GM12878 (cell line): Measurements from ENCODE around the gene MILR1. TPM values are rescaled to one million over a fixed set of nuclear protein-coding genes. Genes with fewer than 3 reads are reported as not detected.

Source experiments
- ATAC-seq: fragments of 200-7000 bp; cut with Tn5 transposase; 3 replicates; pipeline ENCODE4 v1.9.1; 2020; ENCODE audit warnings: mild to moderate bottlenecking, moderate library complexity
- BruUV-seq: library from RNA; stranded (reverse); fragments of 400-500 nt; replicated peaks from 2 replicates; lab custom pipeline; 2021; lab: Mats Ljungman, UMichigan
- CTCF ChIA-PET: fragments of 300-600 bp; sonication (Branson Sonifier 250); formaldehyde crosslinking; extraction: SDS; loops from one replicate; lab custom pipeline; 2021; ENCODE audit warnings: inconsistent platforms; lab: Yijun Ruan, JAX
- POLR2A ChIA-PET: fragments of 350-600 bp; formaldehyde crosslinking; extraction: SDS; loops from one replicate; lab custom pipeline; 2021; ENCODE audit warnings: inconsistent platforms; lab: Charles Lee
- RAD21 ChIA-PET: fragments of 300-600 bp; sonication (Branson Sonifier 250); formaldehyde crosslinking; loops from one replicate; lab custom pipeline; 2023; ENCODE audit warnings: antibody characterized with exemption; ENCODE audit not compliant: unreplicated experiment; lab: Charles Lee
- SMC1A ChIA-PET: fragments of 300-600 bp; sonication (Branson Sonifier 250); formaldehyde crosslinking; loops from one replicate; lab custom pipeline; 2023; ENCODE audit not compliant: unreplicated experiment, uncharacterized antibody; lab: Charles Lee
- DNase-seq: peaks from one replicate; pipeline ENCODE4 v3.0.0-alpha.2; 2011; ENCODE audit warnings: low read depth, low spot score
- FAIRE-seq: peaks from 3 replicates; lab custom pipeline; 2011; peaks lifted over from hg19 to GRCh38; lab: Jason Lieb, UNC
- H2AFZ ChIP-seq: 2 replicates; pipeline ENCODE4 v1.6.0; 2011; ENCODE audit warnings: low read depth, low read length, control low read depth; ENCODE audit not compliant: control insufficient read depth
- H3K27ac ChIP-seq: 2 replicates; pipeline ENCODE4 v1.5.1; 2011; ENCODE audit warnings: control low read depth; ENCODE audit not compliant: control insufficient read depth, insufficient read depth
- H3K27me3 ChIP-seq, 2 experiments: replicated peaks in 1 of 2; 2 replicates each; pipeline versions ENCODE4 v1.6.0 to v1.6.1; 2011; ENCODE audit warnings: low read length in 1 of 2; ENCODE audit not compliant: control insufficient read depth in 2 of 2, insufficient read depth in 2 of 2
- H3K36me3 ChIP-seq, 2 experiments: 2 replicates each; pipeline ENCODE4 v1.5.1; 2011; ENCODE audit warnings: low read length in 1 of 2; ENCODE audit not compliant: control insufficient read depth in 2 of 2, insufficient read depth in 2 of 2
- H3K4me1 ChIP-seq: 2 replicates; pipeline ENCODE4 v1.6.1; 2011; ENCODE audit warnings: mild to moderate bottlenecking, low read length, moderate library complexity, mixed read lengths; ENCODE audit not compliant: control insufficient read depth, insufficient read depth
- H3K4me2 ChIP-seq: 2 replicates; pipeline ENCODE4 v1.6.0; 2011; ENCODE audit warnings: control low read depth; ENCODE audit not compliant: control insufficient read depth, insufficient read depth
- H3K4me3 ChIP-seq: fragments of 200-600 bp; sonication (generic); 2 replicates; pipeline ENCODE4 v1.5.1; 2016
- H3K79me2 ChIP-seq: 2 replicates; pipeline ENCODE4 v1.6.0; 2011; ENCODE audit warnings: low read length; ENCODE audit not compliant: control insufficient read depth, insufficient read depth
- H3K9ac ChIP-seq: 2 replicates; pipeline ENCODE4 v1.8.0; 2011; ENCODE audit warnings: low read length, control low read depth, mixed read lengths; ENCODE audit not compliant: control insufficient read depth, insufficient read depth
- H3K9me3 ChIP-seq: replicated peaks from 3 replicates; pipeline ENCODE4 v1.5.1; 2011; ENCODE audit warnings: mild to moderate bottlenecking, low read length; ENCODE audit not compliant: control insufficient read depth, insufficient read depth
- H4K20me1 ChIP-seq: 2 replicates; pipeline ENCODE4 v1.6.0; 2011; ENCODE audit not compliant: control insufficient read depth, insufficient read depth
- BACH1 ChIP-seq: fragments of 450-650 bp; IDR thresholded peaks from 2 replicates; pipeline ENCODE4 v1.6.1; 2017; ENCODE audit warnings: mild to moderate bottlenecking, borderline replicate concordance
- CBX3 ChIP-seq: fragments of 200-600 bp; sonication (generic); IDR thresholded peaks from 2 replicates; pipeline ENCODE4 v1.6.1; 2016; ENCODE audit warnings: low read depth, borderline replicate concordance
- CREM ChIP-seq: IDR thresholded peaks from 2 replicates; pipeline ENCODE4 v1.6.1; 2014; ENCODE audit warnings: antibody characterized with exemption, low read depth
- EGR1 ChIP-seq, 2 experiments: IDR thresholded peaks; 1 replicate in 1 of 2; 2 replicates in 1 of 2; pipeline ENCODE4 v1.6.1; 2011 to 2012; ENCODE audit warnings: low read depth in 2 of 2, low read length in 2 of 2, borderline replicate concordance in 1 of 2, mild to moderate bottlenecking in 1 of 2, moderate library complexity in 1 of 2
- IKZF2 ChIP-seq, 2 experiments: fragments of 450-650 bp; IDR thresholded peaks; 2 replicates each; pipeline ENCODE4 v1.6.1; 2017; ENCODE audit warnings: mild to moderate bottlenecking in 2 of 2, moderate library complexity in 2 of 2
- MTA3 ChIP-seq: IDR thresholded peaks from 2 replicates; pipeline ENCODE4 v1.6.1; 2012; ENCODE audit warnings: low read length, inconsistent platforms, borderline replicate concordance
- NBN ChIP-seq: fragments of 450-650 bp; IDR thresholded peaks from 2 replicates; pipeline ENCODE4 v1.6.1; 2016
- NR2C1 ChIP-seq: fragments of 450-650 bp; IDR thresholded peaks from 2 replicates; pipeline ENCODE4 v1.6.1; 2017; ENCODE audit warnings: antibody characterized with exemption, mild to moderate bottlenecking, moderate library complexity
- NR2C2 ChIP-seq: IDR thresholded peaks from 2 replicates; pipeline ENCODE4 v1.6.1; 2011; ENCODE audit warnings: borderline replicate concordance, low read depth; ENCODE audit not compliant: control insufficient read depth, insufficient read length
- PML ChIP-seq: IDR thresholded peaks from 2 replicates; pipeline ENCODE4 v1.6.1; 2012; ENCODE audit warnings: low read length, inconsistent platforms
- POLR2A ChIP-seq: IDR thresholded peaks from 2 replicates; pipeline ENCODE4 v1.6.1; 2011; ENCODE audit warnings: low read depth, mild to moderate bottlenecking, low read length
- POLR2AphosphoS2 ChIP-seq: IDR thresholded peaks from 2 replicates; pipeline ENCODE4 v1.6.1; 2011; ENCODE audit warnings: low read depth, mild to moderate bottlenecking, low read length, improper control_type of control experiment, moderate library complexity
- POU2F2 ChIP-seq: IDR thresholded peaks from 3 replicates; pipeline ENCODE4 v1.6.1; 2011; ENCODE audit warnings: low read depth, mild to moderate bottlenecking, low read length, borderline replicate concordance
- SP1 ChIP-seq: IDR thresholded peaks from one replicate; pipeline ENCODE4 v1.6.1; 2011; ENCODE audit warnings: low read depth, low read length
- SUZ12 ChIP-seq: fragments of 200-600 bp; sonication (generic); IDR thresholded peaks from one replicate; pipeline ENCODE4 v1.6.1; 2018; ENCODE audit warnings: antibody characterized with exemption, mild to moderate bottlenecking; ENCODE audit not compliant: unreplicated experiment
- TCF7 ChIP-seq: IDR thresholded peaks from 2 replicates; pipeline ENCODE4 v1.6.1; 2014; ENCODE audit warnings: antibody characterized with exemption, borderline replicate concordance
- ZNF217 ChIP-seq: fragments of 450-650 bp; IDR thresholded peaks from 2 replicates; pipeline ENCODE4 v1.6.1; 2017; ENCODE audit warnings: antibody characterized with exemption, mild to moderate bottlenecking
- ZNF384 ChIP-seq: IDR thresholded peaks from 2 replicates; pipeline ENCODE4 v1.6.1; 2012; ENCODE audit warnings: low read depth, mild to moderate bottlenecking, low read length, improper control_type of control experiment, borderline replicate concordance
- WGBS: methylation state at CpG from one replicate; pipeline ENCODE4 v1.1.6; 2016; ENCODE audit warnings: low lambda C conversion rate; ENCODE audit not compliant: insufficient replicate concordance, insufficient coverage; ENCODE audit errors: missing lambda C conversion rate; 5-methylcytosine and 5-hydroxymethylcytosine counted together
- in situ Hi-C: fragments of 300-500 bp; cut with MboI; formaldehyde crosslinking; loops from 9 replicates; pipeline ENCODE4 v1.14.3; 2018; ENCODE audit warnings: mixed read lengths
- intact Hi-C: fragments of 100-400 bp; cut with micrococcal nuclease; formaldehyde crosslinking; loops from one replicate; pipeline ENCODE4 v1.14.2; 2022; ENCODE audit not compliant: unreplicated experiment
- polyA plus RNA-seq, 11 experiments: library from polyadenylated mRNA; depleted of rRNA in 4 of 11; unstranded in 6 of 11; stranded (reverse) in 5 of 11; fragments of >200 nt; fragmentation: Nextera tagmentation in 4 of 11; fragmentation: Illumina TruSeq in 1 of 11; extraction: Ambion mirVana in 4 of 11; extraction: Trizol in 1 of 11; gene quantifications; 1 replicate in 1 of 11; 2 replicates in 10 of 11; pipeline versions ENCODE4 v1.2.1 to v1.2.3, GENCODE V29; 2011 to 2016; ENCODE audit warnings: inconsistent platforms in 2 of 11, missing spikeins in 2 of 11, low read depth in 1 of 11
- total RNA-seq, 4 experiments: library from RNA; depleted of rRNA in 3 of 4; stranded (reverse); fragments of >200 nt in 3 of 4; fragmentation: Illumina TruSeq in 1 of 4; extraction: Trizol in 1 of 4; gene quantifications; 2 replicates each; pipeline versions ENCODE4 v1.2.1 to v1.2.3, GENCODE V29; 2013 to 2021
- TF ChIP-seq, protein P1 (sequence below): fragments of 150-350 bp; IDR thresholded peaks from 2 replicates; pipeline ENCODE4 v1.6.1; 2016; ENCODE audit warnings: low read depth, low read length

The MILR1 gene
- total and polyA plus RNA-seq, 10 of the 15 experiments (the other 5 are each of a cell fraction or from before 2014, with no cell fraction given) = 2.0 to 47.2 (median 17.2) TPM

DNA sequence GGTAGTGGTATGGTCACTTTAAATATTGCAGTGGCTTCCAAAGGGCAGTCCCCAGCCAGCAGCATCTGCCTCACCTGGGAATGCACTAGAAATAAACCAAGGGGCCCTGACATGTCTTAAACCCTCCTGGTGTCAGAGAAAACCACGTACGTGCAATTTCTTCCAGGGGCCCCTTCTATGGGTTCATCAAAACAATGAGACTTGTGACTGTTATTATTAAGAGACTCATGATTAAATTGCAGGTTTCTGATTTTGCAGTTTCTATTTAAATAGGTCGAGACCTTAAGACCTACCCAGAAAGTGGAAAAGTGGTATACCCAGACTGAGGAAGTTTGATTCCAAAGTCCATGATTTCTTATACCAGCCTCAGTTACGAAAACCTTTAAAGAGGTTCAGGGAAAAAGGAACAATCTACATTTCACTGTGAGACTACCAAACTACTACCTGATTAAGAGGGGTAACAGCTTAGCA is 48.7 kb downstream of the MILR1 start (continued):
- TF ChIP-seq IKZF2 (IDR thresholded peaks at IDR 0.05) = no peak
- no peak for TF ChIP-seq NR2C2
- peak; percentile 22 for TF ChIP-seq MTA3
- no peak for TF ChIP-seq SP1

DNA sequence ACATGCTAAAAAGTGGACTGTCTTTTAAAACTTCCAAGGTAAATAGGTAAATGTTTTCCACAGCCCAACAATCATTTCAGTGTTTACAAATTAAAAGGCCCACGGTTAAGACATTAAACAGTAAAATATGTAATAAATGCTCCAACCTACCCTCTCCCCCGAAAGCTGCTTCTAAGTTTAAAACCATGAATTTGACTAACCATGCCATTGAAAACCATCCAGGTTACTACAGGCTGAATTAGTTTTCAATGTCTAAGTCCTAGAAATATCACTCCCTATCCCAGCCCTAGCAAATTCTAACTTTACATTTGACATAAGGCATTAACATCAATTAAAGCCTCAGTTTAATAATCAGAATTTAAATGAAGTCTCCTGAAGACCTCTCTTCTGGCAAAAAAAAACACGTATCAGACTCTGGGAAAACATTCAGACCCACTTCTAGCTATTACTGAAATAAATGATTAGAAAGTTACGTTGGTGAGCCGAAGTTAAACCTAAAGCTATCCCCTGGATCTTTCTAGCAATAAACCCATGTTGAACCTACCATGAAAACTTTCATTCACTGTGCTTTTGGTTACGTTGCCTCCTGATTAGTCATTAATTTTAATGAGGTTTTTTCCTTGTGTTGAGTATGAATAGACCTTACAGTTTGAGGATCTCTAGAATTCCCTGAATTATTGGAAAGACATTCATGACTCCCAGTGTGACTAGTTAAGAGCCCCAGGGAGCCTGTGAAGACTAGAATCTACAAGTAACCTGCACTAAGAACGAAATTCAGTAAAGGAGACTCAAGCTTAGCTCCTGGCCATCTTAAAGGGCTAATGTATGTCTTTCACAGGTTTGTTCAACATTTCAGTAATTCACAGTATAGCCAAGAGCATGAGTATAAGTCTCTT is 49.6 kb downstream of the MILR1 start:
- POLR2A ChIA-PET = interaction anchor here (0.5 to 0.9 kb wide), 3 partner anchors 20 to 295 kb away, joined by 3 to 5 read pairs (median 3); no protein-coding TSS in a partner anchor
- CTCF ChIA-PET = interaction anchor here (1.0 to 17.7 kb wide), 6 partner anchors 8 to 150 kb away, joined by 3 to 350 read pairs (median 4); partner anchors contain the start of genes CEP95 and DDX5
- no TSS peak for BruUV-seq
- FAIRE-seq (no peak), ATAC-seq (no peak), DNase-seq (no peak)
- in situ Hi-C loops = no loop called here
- no peak overlapping the region for H3K4me2 ChIP-seq
- RAD21 ChIA-PET = interaction anchor here (0.6 to 2.9 kb wide), 6 partner anchors 9 to 151 kb away, joined by 3 to 12 read pairs (median 4); partner anchors contain the start of gene CEP95
- WGBS = 41% methylated on average over 7 of the region's 7 CpGs
- H3K4me3 ChIP-seq = no peak overlapping the region
- H3K9ac ChIP-seq = no peak overlapping the region
- no peak overlapping the region for H3K27ac ChIP-seq
- SMC1A ChIA-PET = interaction anchor here (1.6 to 6.6 kb wide), 6 partner anchors 9 to 151 kb away, joined by 3 to 70 read pairs (median 7); partner anchors contain the start of gene CEP95
- H3K4me1 ChIP-seq = peaks cover 15% of the 10 kb centered on the region; the same call in 1 of the 2 replicates
- H2AFZ ChIP-seq = no peak overlapping the region
- no peaks in the 10 kb centered on the region for H3K9me3 ChIP-seq
- H3K27me3 ChIP-seq = no peaks in the 10 kb centered on the region
- H3K79me2 ChIP-seq = peaks cover 63% of the 10 kb centered on the region
- peaks cover 14 to 40% of the 10 kb centered on the region in 2 experiments for H3K36me3 ChIP-seq
- peaks cover 4% of the 10 kb centered on the region for H4K20me1 ChIP-seq
- intact Hi-C loops = no loop called here
- TF ChIP-seq NBN (no peak), SUZ12 (no peak), ZNF217 (no peak), POU2F2 (no peak; the same call in 2 of the 3 replicates), CREM (no peak), CBX3 (no peak), NR2C1 (no peak), PML (peak; percentile 69; the same call in 1 of the 2 replicates), ZNF384 (no peak), BACH1 (peak; percentile 67; the same call in 1 of the 2 replicates), TCF7 (no peak), POLR2AphosphoS2 (peak; percentile 75), EGR1 (IDR thresholded peaks at IDR 0.05; ENCODE audit: borderline replicate concordance in 1 of 2, low read depth in 2 of 2, low read length in 2 of 2) (no peak), POLR2A (peak; percentile 38)
- TF ChIP-seq, protein P1, sequence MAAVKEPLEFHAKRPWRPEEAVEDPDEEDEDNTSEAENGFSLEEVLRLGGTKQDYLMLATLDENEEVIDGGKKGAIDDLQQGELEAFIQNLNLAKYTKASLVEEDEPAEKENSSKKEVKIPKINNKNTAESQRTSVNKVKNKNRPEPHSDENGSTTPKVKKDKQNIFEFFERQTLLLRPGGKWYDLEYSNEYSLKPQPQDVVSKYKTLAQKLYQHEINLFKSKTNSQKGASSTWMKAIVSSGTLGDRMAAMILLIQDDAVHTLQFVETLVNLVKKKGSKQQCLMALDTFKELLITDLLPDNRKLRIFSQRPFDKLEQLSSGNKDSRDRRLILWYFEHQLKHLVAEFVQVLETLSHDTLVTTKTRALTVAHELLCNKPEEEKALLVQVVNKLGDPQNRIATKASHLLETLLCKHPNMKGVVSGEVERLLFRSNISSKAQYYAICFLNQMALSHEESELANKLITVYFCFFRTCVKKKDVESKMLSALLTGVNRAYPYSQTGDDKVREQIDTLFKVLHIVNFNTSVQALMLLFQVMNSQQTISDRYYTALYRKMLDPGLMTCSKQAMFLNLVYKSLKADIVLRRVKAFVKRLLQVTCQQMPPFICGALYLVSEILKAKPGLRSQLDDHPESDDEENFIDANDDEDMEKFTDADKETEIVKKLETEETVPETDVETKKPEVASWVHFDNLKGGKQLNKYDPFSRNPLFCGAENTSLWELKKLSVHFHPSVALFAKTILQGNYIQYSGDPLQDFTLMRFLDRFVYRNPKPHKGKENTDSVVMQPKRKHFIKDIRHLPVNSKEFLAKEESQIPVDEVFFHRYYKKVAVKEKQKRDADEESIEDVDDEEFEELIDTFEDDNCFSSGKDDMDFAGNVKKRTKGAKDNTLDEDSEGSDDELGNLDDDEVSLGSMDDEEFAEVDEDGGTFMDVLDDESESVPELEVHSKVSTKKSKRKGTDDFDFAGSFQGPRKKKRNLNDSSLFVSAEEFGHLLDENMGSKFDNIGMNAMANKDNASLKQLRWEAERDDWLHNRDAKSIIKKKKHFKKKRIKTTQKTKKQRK = no peak
